Effector memory CD8-positive, alpha-beta T cell (primary cell): ENCODE results near the gene PFDN1.
"Not testable (repeated sequence)": the region's sequence is repeated elsewhere in the genome, so short reads cannot be mapped to it uniquely, and the experiment has no call there.

Experiments used
- ATAC-seq: fragments of 150-1000 bp; cut with Tn5 transposase; replicated peaks from 2 replicates; pipeline ENCODE4 v1.10.0; 2021; ENCODE audit warnings: mild to moderate bottlenecking, moderate library complexity
- DNase-seq, 3 experiments: peaks; one replicate each; pipeline ENCODE4 v3.0.0; 2021
- H3K27ac Mint-ChIP-seq, 2 donors: one replicate each; pipeline ENCODE4 v1.8.0; 2022; ENCODE audit warnings: mild to moderate bottlenecking in 2 of 2, mixed read lengths in 2 of 2, moderate library complexity in 2 of 2
- H3K27me3 Mint-ChIP-seq, 2 donors: one replicate each; pipeline ENCODE4 v1.8.0; 2022; ENCODE audit warnings: mixed read lengths in 2 of 2
- H3K36me3 Mint-ChIP-seq: one replicate; pipeline ENCODE4 v1.8.0; 2022; ENCODE audit warnings: mild to moderate bottlenecking, moderate library complexity, mixed read lengths; ENCODE audit not compliant: insufficient read depth
- H3K4me1 Mint-ChIP-seq, 2 donors: one replicate each; pipeline ENCODE4 v1.8.0; 2022; ENCODE audit warnings: low read depth in 2 of 2, mixed read lengths in 2 of 2
- H3K4me3 Mint-ChIP-seq, 2 donors: one replicate each; pipeline ENCODE4 v1.8.0; 2022; ENCODE audit warnings: mild to moderate bottlenecking in 2 of 2, mixed read lengths in 2 of 2, moderate library complexity in 2 of 2
- H3K9me3 Mint-ChIP-seq, 2 donors: one replicate each; pipeline ENCODE4 v1.8.0; 2022; ENCODE audit warnings: mixed read lengths in 2 of 2

Gene PFDN1

DNA sequence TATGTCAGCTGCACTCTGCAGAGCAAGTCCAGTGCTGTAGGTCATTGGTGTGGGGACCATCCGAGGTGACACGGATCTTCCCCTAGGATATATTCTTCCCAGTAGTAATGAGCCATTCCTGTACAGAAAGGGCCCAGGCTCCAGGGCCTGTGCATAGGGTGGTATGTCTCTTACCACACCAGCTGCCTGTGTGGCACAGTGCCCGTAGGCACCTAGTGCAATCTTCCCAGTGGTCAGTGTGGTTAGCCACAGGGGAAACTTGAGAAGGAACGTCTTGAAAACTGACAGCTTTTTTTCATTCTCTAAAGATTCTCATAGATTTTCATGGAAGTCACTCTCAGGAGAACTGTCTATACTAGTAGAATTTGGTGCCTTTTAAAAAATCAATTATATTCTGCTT, 88.1 kb downstream of the PFDN1 start:
- no peak overlapping the region for H3K4me3 Mint-ChIP-seq
- H3K27me3 Mint-ChIP-seq: no peaks in the 10 kb centered on the region
- H3K9me3 Mint-ChIP-seq: no peaks in the 10 kb centered on the region
- H3K4me1 Mint-ChIP-seq: peaks cover 6 to 8% of the 10 kb centered on the region in 2 donors
- DNase-seq (no peak), ATAC-seq (peak; percentile 40)
- no peaks in the 10 kb centered on the region for H3K36me3 Mint-ChIP-seq
- H3K27ac Mint-ChIP-seq: peak overlapping the region in 1 of 2 donors; percentile 30

DNA sequence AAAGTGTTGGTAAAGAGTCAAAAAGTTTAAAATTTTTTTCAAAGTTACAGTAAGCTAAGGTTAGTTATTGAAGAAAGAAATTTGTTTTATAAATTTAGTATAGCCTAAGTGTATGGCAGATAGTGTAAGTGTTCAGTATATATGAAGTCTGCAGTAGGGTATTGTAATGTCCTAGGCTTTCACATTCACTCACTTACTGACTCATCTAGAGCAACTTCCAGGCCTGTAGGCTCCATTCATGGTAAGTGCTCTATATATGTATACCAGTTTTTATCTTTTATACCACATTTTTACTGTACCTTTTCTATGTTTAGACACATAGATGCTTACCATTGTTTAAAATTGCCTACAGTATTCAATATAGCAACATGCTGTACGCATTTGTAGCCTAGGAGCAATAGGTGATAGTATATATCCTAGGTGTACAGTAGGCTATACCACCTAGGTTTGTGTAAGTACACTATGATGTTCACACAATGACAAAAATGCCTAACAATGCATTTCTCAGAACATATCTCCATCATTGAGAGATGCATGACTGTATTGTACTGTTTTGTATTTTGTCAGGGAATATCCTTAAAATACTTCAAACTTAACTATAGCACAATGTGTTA, 89.4 kb downstream of the PFDN1 start:
- no peak overlapping the region for H3K4me3 Mint-ChIP-seq
- no peaks in the 10 kb centered on the region for H3K36me3 Mint-ChIP-seq
- no peak for DNase-seq
- H3K9me3 Mint-ChIP-seq: no peaks in the 10 kb centered on the region
- H3K27me3 Mint-ChIP-seq: no peaks in the 10 kb centered on the region
- H3K4me1 Mint-ChIP-seq: peaks cover 6 to 8% of the 10 kb centered on the region in 2 donors
- H3K27ac Mint-ChIP-seq: no peak overlapping the region
- ATAC-seq: no peak

GRCh38 chr5:140208065-140208464, 94.8 kb downstream of the PFDN1 start:
- no peaks in the 10 kb centered on the region for H3K27me3 Mint-ChIP-seq
- H3K4me3 Mint-ChIP-seq: no peak overlapping the region
- no peak overlapping the region for H3K27ac Mint-ChIP-seq
- DNase-seq: no peak
- no peaks in the 10 kb centered on the region for H3K9me3 Mint-ChIP-seq
- H3K36me3 Mint-ChIP-seq: no peaks in the 10 kb centered on the region
- ATAC-seq: no peak
- no peaks in the 10 kb centered on the region for H3K4me1 Mint-ChIP-seq

DNA sequence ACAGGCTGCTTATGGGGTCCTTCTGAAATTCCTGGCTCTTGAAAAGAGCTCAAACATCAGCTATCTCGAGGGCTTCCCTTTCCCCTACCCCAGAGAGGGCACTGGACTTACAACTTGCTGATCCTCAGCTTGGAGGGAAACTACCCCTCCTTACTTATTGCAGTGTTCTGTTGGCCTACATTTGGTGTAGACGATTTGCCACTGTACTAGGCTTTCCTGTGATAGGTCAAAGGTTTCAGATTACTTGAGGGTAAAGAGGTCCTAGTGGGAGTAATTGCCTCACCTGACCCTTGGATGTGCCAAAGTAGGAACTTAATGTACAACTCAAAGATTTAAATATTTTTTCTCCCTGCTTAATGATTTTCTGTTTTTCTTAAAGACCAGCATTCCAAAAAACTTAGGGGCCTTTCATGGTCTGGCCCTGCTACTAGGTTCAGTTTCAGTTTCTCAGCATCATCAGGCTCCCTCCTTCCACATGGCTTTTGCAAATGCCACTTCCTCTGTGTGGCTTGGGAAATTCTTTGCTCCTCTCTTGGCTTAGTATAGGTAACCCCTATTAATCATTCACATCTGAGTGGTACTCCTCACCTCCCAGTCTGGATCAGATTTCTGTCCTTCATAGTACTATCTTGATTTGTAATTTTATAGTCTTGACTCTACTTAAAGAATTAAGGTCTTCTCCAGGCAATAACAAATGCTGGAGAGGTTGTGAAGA, 95.5 kb downstream of the PFDN1 start:
- ATAC-seq (no peak), DNase-seq (no peak)
- Mint-ChIP-seq H3K4me1 (no peaks in the 10 kb centered on the region), H3K4me3 (no peak overlapping the region), H3K27me3 (no peaks in the 10 kb centered on the region), H3K9me3 (no peaks in the 10 kb centered on the region), H3K27ac (no peak overlapping the region), H3K36me3 (no peaks in the 10 kb centered on the region)

DNA sequence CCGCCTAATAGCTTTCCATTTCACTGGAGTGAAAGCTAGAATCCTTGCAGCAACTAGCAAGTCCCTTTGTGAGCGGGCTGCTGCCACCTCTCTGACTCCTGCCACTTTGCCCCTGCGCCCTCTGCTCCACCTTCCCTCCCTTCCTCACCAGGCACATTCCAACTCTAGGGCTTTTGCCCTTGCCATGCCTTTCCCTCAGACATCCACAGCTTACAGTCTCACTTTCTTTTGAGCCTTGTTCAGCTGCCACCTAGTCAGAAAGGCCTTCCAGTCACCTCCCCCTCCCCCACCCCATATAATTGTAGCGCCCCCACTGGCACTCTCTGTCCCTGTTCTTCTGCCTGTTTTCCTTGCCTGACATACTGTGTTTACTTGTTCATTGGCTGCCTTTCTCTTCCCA, 96.9 kb downstream of the PFDN1 start:
- ATAC-seq (no peak), DNase-seq (no peak)
- Mint-ChIP-seq H3K4me1 (no peaks in the 10 kb centered on the region), H3K27me3 (no peaks in the 10 kb centered on the region), H3K36me3 (no peaks in the 10 kb centered on the region), H3K9me3 (no peaks in the 10 kb centered on the region), H3K27ac (no peak overlapping the region), H3K4me3 (no peak overlapping the region)

- ATAC-seq: no peak
- no peak for DNase-seq
- no peaks in the 10 kb centered on the region for H3K27me3 Mint-ChIP-seq
These were observed 97.7 kb downstream of the PFDN1 start for GRCh38 chr5:140205216-140205615.

DNA sequence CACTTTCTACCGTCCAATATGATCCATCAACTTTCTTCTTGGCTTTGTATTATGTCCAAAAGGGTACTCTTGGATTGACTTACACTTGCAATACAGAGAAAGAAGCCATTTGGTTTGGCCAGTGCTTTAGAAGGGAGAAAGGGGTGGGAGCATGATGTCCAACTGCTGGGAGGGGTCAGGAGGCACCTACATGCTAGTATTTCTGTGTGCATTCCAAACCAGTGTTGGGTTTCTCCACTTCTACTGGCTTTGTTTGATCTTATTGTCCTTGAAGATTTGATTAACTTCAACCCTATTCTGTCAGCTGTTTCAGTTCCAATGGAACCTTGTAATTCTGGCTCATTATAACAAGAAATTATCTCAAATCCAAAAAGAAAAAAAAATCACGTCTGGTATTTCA, 100.3 kb downstream of the PFDN1 start:
- Mint-ChIP-seq H3K27ac (no peak overlapping the region), H3K4me1 (no peaks in the 10 kb centered on the region), H3K9me3 (no peaks in the 10 kb centered on the region), H3K27me3 (no peaks in the 10 kb centered on the region), H3K4me3 (no peak overlapping the region), H3K36me3 (no peaks in the 10 kb centered on the region)
- no peak for ATAC-seq
- DNase-seq: no peak

More at GRCh38 chr5:140205216-140205615, 97.7 kb downstream of the PFDN1 start:
- no peak overlapping the region for H3K27ac Mint-ChIP-seq
- no peaks in the 10 kb centered on the region for H3K4me1 Mint-ChIP-seq
- H3K9me3 Mint-ChIP-seq: no peaks in the 10 kb centered on the region
- H3K4me3 Mint-ChIP-seq: no peak overlapping the region
- no peaks in the 10 kb centered on the region for H3K36me3 Mint-ChIP-seq

- H3K36me3 Mint-ChIP-seq: no peaks in the 10 kb centered on the region
- no peaks in the 10 kb centered on the region for H3K4me1 Mint-ChIP-seq
- ATAC-seq (no peak), DNase-seq (no peak)
- no peaks in the 10 kb centered on the region for H3K9me3 Mint-ChIP-seq
- no peak overlapping the region for H3K27ac Mint-ChIP-seq
- H3K27me3 Mint-ChIP-seq: no peaks in the 10 kb centered on the region
- H3K4me3 Mint-ChIP-seq: no peak overlapping the region
These were observed 100.8 kb downstream of the PFDN1 start for GRCh38 chr5:140202078-140202477.

- not testable (repeated sequence) for H3K4me3 Mint-ChIP-seq, ATAC-seq, H3K27me3 Mint-ChIP-seq, H3K9me3 Mint-ChIP-seq, DNase-seq, H3K36me3 Mint-ChIP-seq, H3K27ac Mint-ChIP-seq, H3K4me1 Mint-ChIP-seq
These were observed 104.0 kb downstream of the PFDN1 start for GRCh38 chr5:140198915-140199314.

- no peaks in the 10 kb centered on the region for H3K9me3 Mint-ChIP-seq
- H3K27ac Mint-ChIP-seq: no peak overlapping the region
- no peak overlapping the region for H3K4me3 Mint-ChIP-seq
- DNase-seq (no peak), ATAC-seq (no peak)
- no peaks in the 10 kb centered on the region for H3K36me3 Mint-ChIP-seq
- no peaks in the 10 kb centered on the region for H3K27me3 Mint-ChIP-seq
- no peaks in the 10 kb centered on the region for H3K4me1 Mint-ChIP-seq
These were observed 105.9 kb downstream of the PFDN1 start for GRCh38 chr5:140197023-140197422.

DNA sequence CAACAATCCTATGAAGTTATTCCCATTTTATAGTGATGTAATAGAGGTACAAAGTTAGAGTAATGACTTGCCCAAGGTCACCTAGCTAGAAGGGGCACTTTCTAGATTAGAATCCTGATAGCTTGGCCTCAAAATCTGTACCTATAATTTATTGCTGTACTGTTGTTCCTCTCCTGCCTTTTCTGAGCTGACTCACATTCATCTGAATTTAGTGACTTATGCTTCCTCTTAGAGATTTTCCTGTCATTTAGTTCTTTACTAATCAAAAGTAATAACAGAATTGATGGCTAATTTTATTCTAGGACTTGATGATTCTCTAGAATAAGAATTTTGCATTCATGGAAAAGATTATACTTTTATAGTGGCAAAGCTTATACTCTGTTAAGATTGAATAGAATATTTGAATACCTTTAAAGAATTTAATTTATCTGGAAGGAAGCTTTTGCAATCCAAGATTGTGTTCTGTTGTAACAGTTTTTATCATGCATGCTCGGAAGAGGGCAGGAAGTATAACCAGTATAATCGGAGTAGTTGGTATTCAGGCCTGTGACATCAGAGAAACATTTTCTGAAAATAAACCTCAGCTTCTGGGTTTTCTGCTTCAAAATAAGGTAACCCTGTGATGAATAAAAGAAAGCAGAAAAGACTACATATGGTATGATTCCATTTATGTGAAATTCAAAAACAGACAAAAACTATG, 106.6 kb downstream of the PFDN1 start:
- ATAC-seq: no peak
- H3K9me3 Mint-ChIP-seq: no peaks in the 10 kb centered on the region
- no peak overlapping the region for H3K27ac Mint-ChIP-seq
- H3K4me3 Mint-ChIP-seq: no peak overlapping the region
- DNase-seq: no peak
- H3K36me3 Mint-ChIP-seq: no peaks in the 10 kb centered on the region
- no peaks in the 10 kb centered on the region for H3K27me3 Mint-ChIP-seq
- no peaks in the 10 kb centered on the region for H3K4me1 Mint-ChIP-seq
